Stimulated activated CD8-positive, alpha-beta memory T cell treated with anti-CD3 and anti-CD28 coated beads, Interleukin-15, amount 100 ng/mL, for 4 hours (primary cell): ENCODE measurements around the gene PLD4.
A peak's percentile ranks its signal among the peaks of the same experiment; 100 is the strongest.

Experiments used
- DNase-seq, 2 donors: peaks; one replicate each; pipeline ENCODE4 v3.0.0-alpha.2; 2020; ENCODE audit warnings: low read depth in 2 of 2

The PLD4 gene

GRCh38 chr14:104975481-104976197 is 51.0 kb downstream of the PLD4 start:
- DNase-seq = no peak

DNA sequence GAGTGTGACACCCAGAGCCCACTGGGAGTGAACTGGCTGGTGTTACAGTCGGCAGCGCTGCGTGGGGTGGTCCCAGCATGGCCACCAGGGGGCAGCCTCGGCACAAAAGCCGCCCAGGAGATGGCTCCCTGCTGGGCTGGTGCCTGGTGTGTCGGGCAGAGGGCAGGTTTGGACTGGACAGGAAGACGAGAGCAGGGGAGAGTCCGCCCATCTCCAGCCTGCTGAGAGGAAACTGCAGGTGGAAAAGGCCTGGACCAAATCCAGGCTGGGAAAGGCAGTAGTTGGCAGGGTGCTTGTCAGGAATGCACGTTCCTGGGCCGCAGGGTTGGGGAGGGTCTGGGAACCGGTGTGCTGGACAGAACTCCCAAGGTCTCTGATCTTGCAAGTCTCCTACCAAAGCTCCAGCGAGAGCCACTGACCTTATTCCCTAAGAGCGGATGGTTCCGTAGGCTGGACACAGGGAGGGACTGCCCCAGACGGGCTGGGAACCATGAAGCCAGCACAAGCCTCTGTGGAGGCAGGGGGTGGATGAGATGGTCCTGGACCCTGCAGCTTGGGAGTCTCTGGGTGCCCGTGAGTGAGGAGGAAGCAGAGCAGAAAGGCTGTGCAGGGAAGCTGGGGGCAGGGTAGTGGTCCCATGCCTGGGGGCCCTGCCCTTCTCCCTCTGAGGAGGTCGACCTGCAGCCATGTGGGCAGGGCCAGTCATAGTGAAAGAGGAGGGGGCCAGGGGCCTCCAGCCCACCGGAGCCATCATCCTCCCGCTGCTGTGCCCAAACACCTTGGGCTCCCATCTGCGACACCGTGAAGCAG is 51.7 kb downstream of the PLD4 start:
- peak; percentile 61 to 68 for DNase-seq

DNA sequence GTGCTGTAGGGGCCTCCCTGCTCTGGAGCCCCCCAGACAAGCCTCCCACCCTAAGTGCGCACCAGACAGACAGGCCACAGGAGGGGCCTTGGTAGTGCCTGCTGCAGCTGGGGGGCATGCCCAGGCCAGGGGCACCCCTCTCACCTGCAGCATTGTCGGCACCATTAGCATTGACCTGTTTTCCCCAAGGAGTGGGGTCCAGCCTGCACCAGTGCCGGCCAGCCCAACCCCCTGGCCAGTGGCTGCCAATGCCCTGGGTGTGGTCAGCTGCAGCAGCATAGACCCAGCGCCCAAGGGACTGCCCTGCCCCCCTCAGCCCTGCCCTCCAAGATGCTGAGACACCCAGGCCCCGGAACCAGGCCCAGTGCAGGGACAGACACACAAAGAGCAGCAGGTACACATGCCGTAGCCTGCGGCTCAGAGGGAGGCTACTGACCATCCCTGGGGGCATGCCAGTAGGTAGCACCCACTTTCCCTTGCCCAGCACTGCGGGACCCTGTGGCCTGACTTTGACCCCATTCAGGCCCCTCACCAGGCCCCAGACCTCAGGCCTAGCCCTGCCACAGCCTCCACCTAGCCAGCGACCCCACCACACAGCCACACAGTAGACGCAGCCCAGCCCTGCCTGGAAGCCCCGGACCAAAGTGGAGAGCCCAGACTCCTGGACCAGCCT is 52.5 kb downstream of the PLD4 start:
- no peak for DNase-seq

- no peak for DNase-seq
Measured at GRCh38 chr14:104977681-104978653, 53.3 kb downstream of the PLD4 start, which contains the start of gene AHNAK2. AHNAK2 (minus strand) TSS chr14:104978374; CDS start chr14:104978237, 137 bp downstream.

DNA sequence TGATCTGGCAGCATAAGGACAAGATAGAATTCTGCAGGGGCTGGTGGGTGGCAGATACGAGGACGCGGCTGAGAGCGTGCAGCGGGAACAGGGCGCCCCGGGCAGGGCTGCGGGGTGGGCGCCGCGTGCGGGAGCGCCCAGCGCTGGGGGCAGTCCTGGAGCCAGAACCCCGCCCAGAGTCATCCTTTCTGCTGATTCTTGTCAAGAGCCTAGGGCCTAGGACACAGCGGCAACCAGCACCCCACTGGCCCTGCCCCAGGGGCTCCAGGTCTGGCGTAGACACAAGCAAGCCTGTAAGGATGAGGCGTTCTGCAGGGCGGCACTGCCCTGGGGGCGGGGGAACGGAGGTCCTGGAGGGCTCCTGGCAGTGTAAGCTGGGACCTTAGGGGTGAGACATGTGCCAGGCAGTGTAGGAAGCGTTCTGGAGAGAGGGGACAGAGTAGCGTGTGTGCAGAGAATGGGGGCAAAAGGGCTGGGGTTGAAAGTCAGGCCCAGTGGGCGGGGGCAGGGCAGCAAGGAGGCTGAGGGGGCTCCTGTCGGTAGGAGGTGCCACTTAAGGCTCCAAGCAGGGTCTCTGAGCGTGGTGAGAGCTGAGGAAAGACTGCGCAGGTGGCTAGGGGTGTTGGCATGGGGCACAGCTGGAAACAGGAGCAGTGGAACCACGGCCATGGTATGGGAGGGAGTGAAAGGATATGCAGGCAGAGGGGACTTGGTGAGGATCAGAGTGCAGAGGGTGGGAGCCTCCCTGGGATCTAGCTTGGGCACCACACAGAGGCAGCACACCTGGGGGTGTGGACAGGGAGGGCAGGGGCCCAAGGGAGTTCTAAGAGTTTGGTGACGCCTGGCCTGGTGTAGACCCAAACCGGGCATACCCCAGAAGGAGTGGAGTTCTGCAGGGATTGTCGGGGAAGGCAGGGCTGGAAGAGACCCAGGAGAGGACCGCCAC is 54.3 kb downstream of the PLD4 start:
- DNase-seq = no peak

- no peak for DNase-seq
Measured at GRCh38 chr14:104979758-104980610, 55.3 kb downstream of the PLD4 start.

- DNase-seq = no peak
Measured at GRCh38 chr14:104980611-104981531, 56.2 kb downstream of the PLD4 start.

GRCh38 chr14:104981699-104982541 is 57.2 kb downstream of the PLD4 start:
- DNase-seq = no peak

GRCh38 chr14:104982548-104983230 is 58.0 kb downstream of the PLD4 start:
- DNase-seq = no peak
